ENCODE measurements around the gene NDUFAF5.

DNA sequence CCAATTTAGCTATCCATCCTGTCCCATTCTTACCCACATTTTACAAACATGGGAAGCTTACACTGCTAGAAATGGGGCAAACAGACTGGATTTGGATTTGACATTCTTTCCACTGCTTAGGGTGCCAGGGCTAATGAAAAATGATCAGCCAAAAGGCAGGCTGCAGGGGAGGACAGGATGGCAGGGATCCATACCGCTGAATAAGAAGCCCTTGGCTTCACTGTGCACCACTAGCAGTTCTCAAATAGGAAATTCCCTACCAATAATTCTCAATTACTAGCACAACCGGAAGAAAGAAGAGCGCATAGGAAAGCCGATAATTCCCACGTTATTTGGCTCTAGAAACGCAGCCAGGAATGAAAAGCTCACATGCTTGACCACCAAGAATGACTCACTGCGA, 73.1 kb downstream of the NDUFAF5 start:
- TF ChIP-seq, protein P1, sequence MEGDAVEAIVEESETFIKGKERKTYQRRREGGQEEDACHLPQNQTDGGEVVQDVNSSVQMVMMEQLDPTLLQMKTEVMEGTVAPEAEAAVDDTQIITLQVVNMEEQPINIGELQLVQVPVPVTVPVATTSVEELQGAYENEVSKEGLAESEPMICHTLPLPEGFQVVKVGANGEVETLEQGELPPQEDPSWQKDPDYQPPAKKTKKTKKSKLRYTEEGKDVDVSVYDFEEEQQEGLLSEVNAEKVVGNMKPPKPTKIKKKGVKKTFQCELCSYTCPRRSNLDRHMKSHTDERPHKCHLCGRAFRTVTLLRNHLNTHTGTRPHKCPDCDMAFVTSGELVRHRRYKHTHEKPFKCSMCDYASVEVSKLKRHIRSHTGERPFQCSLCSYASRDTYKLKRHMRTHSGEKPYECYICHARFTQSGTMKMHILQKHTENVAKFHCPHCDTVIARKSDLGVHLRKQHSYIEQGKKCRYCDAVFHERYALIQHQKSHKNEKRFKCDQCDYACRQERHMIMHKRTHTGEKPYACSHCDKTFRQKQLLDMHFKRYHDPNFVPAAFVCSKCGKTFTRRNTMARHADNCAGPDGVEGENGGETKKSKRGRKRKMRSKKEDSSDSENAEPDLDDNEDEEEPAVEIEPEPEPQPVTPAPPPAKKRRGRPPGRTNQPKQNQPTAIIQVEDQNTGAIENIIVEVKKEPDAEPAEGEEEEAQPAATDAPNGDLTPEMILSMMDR (IDR thresholded peaks at IDR 0.05; ENCODE audit: insufficient read depth, low read length), result no peak
- no peak for TF ChIP-seq POLR2AphosphoS5 (IDR thresholded peaks at IDR 0.05; ENCODE audit: low read depth)
- TF ChIP-seq, protein P2, sequence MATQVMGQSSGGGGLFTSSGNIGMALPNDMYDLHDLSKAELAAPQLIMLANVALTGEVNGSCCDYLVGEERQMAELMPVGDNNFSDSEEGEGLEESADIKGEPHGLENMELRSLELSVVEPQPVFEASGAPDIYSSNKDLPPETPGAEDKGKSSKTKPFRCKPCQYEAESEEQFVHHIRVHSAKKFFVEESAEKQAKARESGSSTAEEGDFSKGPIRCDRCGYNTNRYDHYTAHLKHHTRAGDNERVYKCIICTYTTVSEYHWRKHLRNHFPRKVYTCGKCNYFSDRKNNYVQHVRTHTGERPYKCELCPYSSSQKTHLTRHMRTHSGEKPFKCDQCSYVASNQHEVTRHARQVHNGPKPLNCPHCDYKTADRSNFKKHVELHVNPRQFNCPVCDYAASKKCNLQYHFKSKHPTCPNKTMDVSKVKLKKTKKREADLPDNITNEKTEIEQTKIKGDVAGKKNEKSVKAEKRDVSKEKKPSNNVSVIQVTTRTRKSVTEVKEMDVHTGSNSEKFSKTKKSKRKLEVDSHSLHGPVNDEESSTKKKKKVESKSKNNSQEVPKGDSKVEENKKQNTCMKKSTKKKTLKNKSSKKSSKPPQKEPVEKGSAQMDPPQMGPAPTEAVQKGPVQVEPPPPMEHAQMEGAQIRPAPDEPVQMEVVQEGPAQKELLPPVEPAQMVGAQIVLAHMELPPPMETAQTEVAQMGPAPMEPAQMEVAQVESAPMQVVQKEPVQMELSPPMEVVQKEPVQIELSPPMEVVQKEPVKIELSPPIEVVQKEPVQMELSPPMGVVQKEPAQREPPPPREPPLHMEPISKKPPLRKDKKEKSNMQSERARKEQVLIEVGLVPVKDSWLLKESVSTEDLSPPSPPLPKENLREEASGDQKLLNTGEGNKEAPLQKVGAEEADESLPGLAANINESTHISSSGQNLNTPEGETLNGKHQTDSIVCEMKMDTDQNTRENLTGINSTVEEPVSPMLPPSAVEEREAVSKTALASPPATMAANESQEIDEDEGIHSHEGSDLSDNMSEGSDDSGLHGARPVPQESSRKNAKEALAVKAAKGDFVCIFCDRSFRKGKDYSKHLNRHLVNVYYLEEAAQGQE (IDR thresholded peaks at IDR 0.05; ENCODE audit: insufficient replicate concordance, low read depth), result no peak

All from HL-60 (cell line).